HEK293 (cell line): Measurements from ENCODE around the gene S100A16.
"Not testable (repeated sequence)": the region's sequence is repeated elsewhere in the genome, so short reads cannot be mapped to it uniquely, and the experiment has no call there.

Experiments
- ATF2 ChIP-seq: fragments of 450-650 bp; formaldehyde crosslinking; IDR thresholded peaks from 2 replicates; pipeline ENCODE4 v1.5.1; 2016; ENCODE audit warnings: missing biosample characterization, missing genetic modification characterization, low read depth
- BCL11A ChIP-seq: fragments of 450-650 bp; formaldehyde crosslinking; IDR thresholded peaks from 2 replicates; pipeline ENCODE4 v1.5.1; 2016; ENCODE audit warnings: low read depth, missing biosample characterization, missing genetic modification characterization
- CTCF ChIP-seq: fragments of 450-650 bp; formaldehyde crosslinking; IDR thresholded peaks from 2 replicates; pipeline ENCODE4 v1.5.1; 2016; ENCODE audit warnings: missing biosample characterization, missing genetic modification characterization
- GLI4 ChIP-seq: fragments of 450-650 bp; formaldehyde crosslinking; IDR thresholded peaks from 2 replicates; pipeline ENCODE4 v1.5.1; 2016; ENCODE audit warnings: missing biosample characterization, missing genetic modification characterization
- RBAK ChIP-seq: fragments of 450-650 bp; formaldehyde crosslinking; IDR thresholded peaks from 2 replicates; pipeline ENCODE4 v1.5.1; 2016; ENCODE audit warnings: missing biosample characterization, missing genetic modification characterization
- REST ChIP-seq: fragments of 450-650 bp; formaldehyde crosslinking; IDR thresholded peaks from 2 replicates; pipeline ENCODE4 v1.5.1; 2016; ENCODE audit warnings: missing biosample characterization, missing genetic modification characterization
- YY1 ChIP-seq: fragments of 450-650 bp; formaldehyde crosslinking; IDR thresholded peaks from 2 replicates; pipeline ENCODE4 v1.5.1; 2018; ENCODE audit warnings: missing biosample characterization, missing genetic modification characterization
- ZFP69B ChIP-seq: fragments of 450-650 bp; formaldehyde crosslinking; IDR thresholded peaks from 2 replicates; pipeline ENCODE4 v1.5.1; 2016; ENCODE audit warnings: missing biosample characterization, missing genetic modification characterization
- ZNF629 ChIP-seq: fragments of 450-650 bp; formaldehyde crosslinking; IDR thresholded peaks from 2 replicates; pipeline ENCODE4 v1.5.1; 2017; ENCODE audit warnings: missing biosample characterization, missing genetic modification characterization
- TF ChIP-seq, protein P1 (sequence below): fragments of 450-650 bp; formaldehyde crosslinking; IDR thresholded peaks from 2 replicates; pipeline ENCODE4 v1.5.1; 2016; ENCODE audit warnings: missing biosample characterization, missing genetic modification characterization
- TF ChIP-seq, protein P2 (sequence below): sonication (generic); formaldehyde crosslinking; IDR thresholded peaks from 2 replicates; pipeline ENCODE4 v1.8.1; 2022; ENCODE audit warnings: mild to moderate bottlenecking, moderate library complexity, missing genetic modification reagents

DNA sequence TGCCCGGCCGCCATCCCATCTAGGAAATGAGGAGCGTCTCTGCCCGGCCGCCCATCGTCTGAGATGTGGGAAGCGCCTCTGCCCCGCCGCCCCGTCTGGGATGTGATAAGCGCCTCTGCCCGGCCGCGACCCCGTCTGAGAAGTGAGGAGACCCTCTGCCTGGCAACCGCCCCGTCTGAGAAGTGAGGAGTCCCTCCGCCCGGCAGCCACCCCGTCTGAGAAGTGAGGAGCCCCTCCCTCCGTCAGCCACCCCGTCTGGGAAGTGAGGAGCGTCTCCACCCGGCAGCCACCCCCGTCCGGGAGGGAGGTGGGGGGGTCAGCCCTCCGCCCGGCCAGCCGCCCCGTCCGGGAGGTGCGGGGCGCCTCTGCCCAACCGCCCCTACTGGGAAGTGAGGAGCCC, 30.1 kb downstream of the S100A16 start:
- TF ChIP-seq CTCF (tag by site-specific recombination); REST (tag by site-specific recombination); GLI4 (tag by site-specific recombination); ATF2 (tag by site-specific recombination); BCL11A; YY1 (tag by site-specific recombination); ZNF629 (tag by site-specific recombination); ZFP69B (tag by site-specific recombination); RBAK (tag by site-specific recombination): not testable (repeated sequence)
- TF ChIP-seq, protein P1, sequence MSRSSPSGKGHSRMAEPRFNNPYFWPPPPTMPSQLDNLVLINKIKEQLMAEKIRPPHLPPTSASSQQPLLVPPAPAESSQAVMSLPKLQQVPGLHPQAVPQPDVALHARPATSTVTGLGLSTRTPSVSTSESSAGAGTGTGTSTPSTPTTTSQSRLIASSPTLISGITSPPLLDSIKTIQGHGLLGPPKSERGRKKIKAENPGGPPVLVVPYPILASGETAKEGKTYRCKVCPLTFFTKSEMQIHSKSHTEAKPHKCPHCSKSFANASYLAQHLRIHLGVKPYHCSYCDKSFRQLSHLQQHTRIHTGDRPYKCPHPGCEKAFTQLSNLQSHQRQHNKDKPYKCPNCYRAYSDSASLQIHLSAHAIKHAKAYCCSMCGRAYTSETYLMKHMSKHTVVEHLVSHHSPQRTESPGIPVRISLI = not testable (repeated sequence)
- TF ChIP-seq, protein P2, sequence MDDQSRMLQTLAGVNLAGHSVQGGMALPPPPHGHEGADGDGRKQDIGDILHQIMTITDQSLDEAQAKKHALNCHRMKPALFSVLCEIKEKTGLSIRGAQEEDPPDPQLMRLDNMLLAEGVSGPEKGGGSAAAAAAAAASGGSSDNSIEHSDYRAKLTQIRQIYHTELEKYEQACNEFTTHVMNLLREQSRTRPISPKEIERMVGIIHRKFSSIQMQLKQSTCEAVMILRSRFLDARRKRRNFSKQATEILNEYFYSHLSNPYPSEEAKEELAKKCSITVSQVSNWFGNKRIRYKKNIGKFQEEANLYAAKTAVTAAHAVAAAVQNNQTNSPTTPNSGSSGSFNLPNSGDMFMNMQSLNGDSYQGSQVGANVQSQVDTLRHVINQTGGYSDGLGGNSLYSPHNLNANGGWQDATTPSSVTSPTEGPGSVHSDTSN (CRISPR knock-in tag) = not testable (repeated sequence)
